HG03159 (cell line): ENCODE data around the gene WDR70.
"Not testable (repeated sequence)": the region's sequence is repeated elsewhere in the genome, so short reads cannot be mapped to it uniquely, and the experiment has no call there.

Experiments
- ATAC-seq: cut with Tn5 transposase; IDR thresholded peaks from one replicate; pipeline ENCODE4 v1.9.1; 2021; ENCODE audit warnings: mild to moderate bottlenecking, moderate library complexity; ENCODE audit not compliant: unreplicated experiment

WDR70 gene

GRCh38 chr5:37786862-37787519 is 407.9 kb downstream of the WDR70 start:
- no peak for ATAC-seq

GRCh38 chr5:37787742-37788141 is 408.6 kb downstream of the WDR70 start:
- no peak for ATAC-seq

- ATAC-seq = no peak
These were observed 410.9 kb downstream of the WDR70 start for GRCh38 chr5:37789991-37790390.

- ATAC-seq = no peak
These were observed 412.2 kb downstream of the WDR70 start for GRCh38 chr5:37791321-37791720.

GRCh38 chr5:37792975-37793631 is 414.0 kb downstream of the WDR70 start:
- ATAC-seq = no peak

- ATAC-seq = not testable (repeated sequence)
These were observed 416.2 kb downstream of the WDR70 start for GRCh38 chr5:37795292-37795691.

GRCh38 chr5:37796435-37796834 is 417.3 kb downstream of the WDR70 start:
- not testable (repeated sequence) for ATAC-seq

- ATAC-seq = no peak
These were observed 420.8 kb downstream of the WDR70 start for GRCh38 chr5:37799865-37800421.

- no peak for ATAC-seq
These were observed 422.4 kb downstream of the WDR70 start for GRCh38 chr5:37801521-37801920.
